ENCODE data around the gene KBTBD2.
"Not testable (repeated sequence)": the region's sequence is repeated elsewhere in the genome, so short reads cannot be mapped to it uniquely, and the experiment has no call there.

The KBTBD2 gene

GRCh38 chr7:32891043-32891799, at the start of gene KBTBD2:
TSS of gene KBTBD2 (minus strand) at chr7:32891760. CDS start at chr7:32879604, 12,156 bp downstream.
- DNase-seq, result peak; percentile 39 to 82 (median 66)

GRCh38 chr7:32941181-32941580, 49.6 kb upstream of the KBTBD2 start:
- DNase-seq, result no peak

GRCh38 chr7:32937344-32938174, 46.0 kb upstream of the KBTBD2 start:
- DNase-seq, result peak in 1 of 6 experiments; percentile 4

- DNase-seq, result no peak
Measured at GRCh38 chr7:32936689-32937088, 45.1 kb upstream of the KBTBD2 start.

- DNase-seq, result no peak
Measured at GRCh38 chr7:32935558-32935957, 44.0 kb upstream of the KBTBD2 start.

- DNase-seq, result no peak
Measured at GRCh38 chr7:32930378-32930777, 38.8 kb upstream of the KBTBD2 start.

GRCh38 chr7:32929430-32930143, 38.0 kb upstream of the KBTBD2 start:
- DNase-seq, result no peak

GRCh38 chr7:32928785-32929298, 37.3 kb upstream of the KBTBD2 start:
- no peak for DNase-seq

- no peak for DNase-seq
Measured at GRCh38 chr7:32921896-32922295, 30.3 kb upstream of the KBTBD2 start.

- DNase-seq, result not testable (repeated sequence)
Measured at GRCh38 chr7:32916994-32917393, 25.4 kb upstream of the KBTBD2 start.

- DNase-seq, result no peak
Measured at GRCh38 chr7:32916006-32916405, 24.4 kb upstream of the KBTBD2 start.

- DNase-seq, result no peak
Measured at GRCh38 chr7:32915041-32915536, 23.5 kb upstream of the KBTBD2 start.

GRCh38 chr7:32914184-32914583, 22.6 kb upstream of the KBTBD2 start:
- DNase-seq, result no peak

- no peak for DNase-seq
Measured at GRCh38 chr7:32910195-32910594, 18.6 kb upstream of the KBTBD2 start.

- peak; percentile 72 to 86 (median 80) for DNase-seq
Measured at GRCh38 chr7:32905175-32905662, 13.7 kb upstream of the KBTBD2 start.

- no peak for DNase-seq
Measured at GRCh38 chr7:32901629-32902028, 10.1 kb upstream of the KBTBD2 start.

- DNase-seq, result no peak
Measured at GRCh38 chr7:32900433-32900995, 9.0 kb upstream of the KBTBD2 start.

GRCh38 chr7:32897376-32897775, 5.8 kb upstream of the KBTBD2 start:
- DNase-seq, result not testable (repeated sequence)

GRCh38 chr7:32896564-32897347, 5.2 kb upstream of the KBTBD2 start:
- no peak for DNase-seq

- no peak for DNase-seq
Measured at GRCh38 chr7:32894171-32894570, 2.6 kb upstream of the KBTBD2 start.

GRCh38 chr7:32893722-32894121, 2.2 kb upstream of the KBTBD2 start:
- no peak for DNase-seq

- no peak for DNase-seq
Measured at GRCh38 chr7:32893207-32893524, 1.6 kb upstream of the KBTBD2 start.

All from stimulated activated naive CD4-positive, alpha-beta T cell (primary cell).